Brain microvascular endothelial cell (primary cell): Measurements from ENCODE around the gene EXT2.

ENCODE experiments used
- DNase-seq: peaks from one replicate; pipeline ENCODE4 v3.0.0-alpha.2; 2020
- H3K27ac ChIP-seq: fragments of 250-450 bp; sonication (Bioruptor Pico); 2 replicates; pipeline ENCODE4 v1.5.1; 2020; ENCODE audit warnings: mild to moderate bottlenecking, moderate library complexity
- H3K27me3 ChIP-seq: fragments of 250-450 bp; sonication (Bioruptor Pico); replicated peaks from 2 replicates; pipeline ENCODE4 v1.5.1; 2020; ENCODE audit warnings: mild to moderate bottlenecking
- H3K36me3 ChIP-seq: fragments of 250-450 bp; sonication (Bioruptor Pico); replicated peaks from 2 replicates; pipeline ENCODE4 v1.5.1; 2020; ENCODE audit warnings: mild to moderate bottlenecking
- H3K4me3 ChIP-seq: 2 replicates; pipeline ENCODE4 v1.5.1; 2011; ENCODE audit warnings: low read depth, mild to moderate bottlenecking, control low read depth, low read length, moderate library complexity
- in situ Hi-C: cut with HindIII; loops from 2 replicates; pipeline ENCODE4 v1.10.0; 2017; ENCODE audit warnings: low sequenced_read_pairs, low pct_ligation_motif_present
- TF ChIP-seq, protein P1 (sequence below): IDR thresholded peaks from 2 replicates; pipeline ENCODE4 v1.5.1; 2011; ENCODE audit warnings: low read depth, mild to moderate bottlenecking, moderate library complexity, low read length, control low read depth, inconsistent platforms; ENCODE audit errors: missing control alignments

Gene EXT2

DNA sequence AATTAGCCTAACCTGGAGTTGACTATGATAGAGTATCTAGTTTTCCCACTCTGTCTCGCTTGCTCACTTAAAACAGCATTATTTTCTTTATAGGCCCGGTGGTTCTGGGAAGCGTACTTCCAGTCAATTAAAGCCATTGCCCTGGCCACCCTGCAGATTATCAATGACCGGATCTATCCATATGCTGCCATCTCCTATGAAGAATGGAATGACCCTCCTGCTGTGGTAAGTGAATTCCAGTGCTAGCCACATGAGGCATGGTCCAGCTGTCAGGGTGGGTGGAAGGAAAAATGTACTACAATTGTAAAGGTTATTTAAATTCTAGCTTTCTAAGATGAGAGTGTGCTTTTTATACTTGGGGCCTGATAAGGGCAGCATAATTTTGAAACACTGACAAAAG is 76.0 kb downstream of the EXT2 start:
- in situ Hi-C loops, result no loop called here
- no peak overlapping the region for H3K27ac ChIP-seq
- no peaks in the 10 kb centered on the region for H3K36me3 ChIP-seq
- peak; percentile 27 for DNase-seq
- no peak overlapping the region for H3K4me3 ChIP-seq
- H3K27me3 ChIP-seq, result no peaks in the 10 kb centered on the region
- TF ChIP-seq, protein P1, sequence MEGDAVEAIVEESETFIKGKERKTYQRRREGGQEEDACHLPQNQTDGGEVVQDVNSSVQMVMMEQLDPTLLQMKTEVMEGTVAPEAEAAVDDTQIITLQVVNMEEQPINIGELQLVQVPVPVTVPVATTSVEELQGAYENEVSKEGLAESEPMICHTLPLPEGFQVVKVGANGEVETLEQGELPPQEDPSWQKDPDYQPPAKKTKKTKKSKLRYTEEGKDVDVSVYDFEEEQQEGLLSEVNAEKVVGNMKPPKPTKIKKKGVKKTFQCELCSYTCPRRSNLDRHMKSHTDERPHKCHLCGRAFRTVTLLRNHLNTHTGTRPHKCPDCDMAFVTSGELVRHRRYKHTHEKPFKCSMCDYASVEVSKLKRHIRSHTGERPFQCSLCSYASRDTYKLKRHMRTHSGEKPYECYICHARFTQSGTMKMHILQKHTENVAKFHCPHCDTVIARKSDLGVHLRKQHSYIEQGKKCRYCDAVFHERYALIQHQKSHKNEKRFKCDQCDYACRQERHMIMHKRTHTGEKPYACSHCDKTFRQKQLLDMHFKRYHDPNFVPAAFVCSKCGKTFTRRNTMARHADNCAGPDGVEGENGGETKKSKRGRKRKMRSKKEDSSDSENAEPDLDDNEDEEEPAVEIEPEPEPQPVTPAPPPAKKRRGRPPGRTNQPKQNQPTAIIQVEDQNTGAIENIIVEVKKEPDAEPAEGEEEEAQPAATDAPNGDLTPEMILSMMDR, result no peak

DNA sequence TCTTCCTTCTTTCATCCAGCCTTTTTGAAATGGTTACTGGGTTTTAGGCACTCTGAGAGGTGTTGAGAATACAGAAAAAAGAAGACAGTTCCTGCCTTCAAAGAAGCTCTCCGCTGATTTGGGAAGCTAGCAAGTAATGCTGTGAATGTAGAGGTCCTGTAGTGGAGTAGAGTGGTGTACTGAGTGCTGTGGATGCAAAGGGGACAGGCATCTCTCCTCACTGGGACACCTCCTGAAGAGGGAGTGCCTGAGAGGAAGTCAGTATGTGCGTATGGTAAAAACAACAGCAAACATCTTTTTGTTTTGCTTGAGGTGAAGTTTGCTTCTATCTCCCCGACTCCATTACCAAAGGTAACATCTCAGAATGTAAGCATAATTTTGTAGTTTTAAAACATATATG is 77.5 kb downstream of the EXT2 start:
- H3K4me3 ChIP-seq, result no peak overlapping the region
- in situ Hi-C loops, result no loop called here
- no peaks in the 10 kb centered on the region for H3K27me3 ChIP-seq
- H3K36me3 ChIP-seq, result no peaks in the 10 kb centered on the region
- no peak for DNase-seq
- TF ChIP-seq, protein P1, result no peak
- no peak overlapping the region for H3K27ac ChIP-seq

DNA sequence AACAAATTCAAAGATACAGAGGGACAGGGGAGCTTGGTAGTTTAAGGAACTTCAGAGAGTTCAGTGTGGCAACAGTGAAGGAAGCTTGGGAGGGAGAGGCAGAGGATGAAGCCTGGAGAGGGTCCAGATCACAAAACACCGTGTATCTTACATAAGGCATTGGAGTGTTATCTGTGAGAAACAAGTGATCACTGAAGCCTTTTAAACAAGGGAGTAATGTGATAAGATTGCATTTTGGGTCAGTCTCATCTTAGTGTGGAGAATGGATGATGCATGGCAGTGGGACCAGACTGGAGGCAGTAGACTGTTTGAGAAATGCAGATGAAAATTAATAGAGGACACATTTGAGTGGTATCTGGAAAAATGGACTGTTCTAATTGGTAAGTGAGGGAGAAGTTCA is 79.4 kb downstream of the EXT2 start:
- no peak overlapping the region for H3K27ac ChIP-seq
- no peak for DNase-seq
- TF ChIP-seq, protein P1, result no peak
- no peaks in the 10 kb centered on the region for H3K36me3 ChIP-seq
- H3K4me3 ChIP-seq, result no peak overlapping the region
- in situ Hi-C loops, result no loop called here
- no peaks in the 10 kb centered on the region for H3K27me3 ChIP-seq

DNA sequence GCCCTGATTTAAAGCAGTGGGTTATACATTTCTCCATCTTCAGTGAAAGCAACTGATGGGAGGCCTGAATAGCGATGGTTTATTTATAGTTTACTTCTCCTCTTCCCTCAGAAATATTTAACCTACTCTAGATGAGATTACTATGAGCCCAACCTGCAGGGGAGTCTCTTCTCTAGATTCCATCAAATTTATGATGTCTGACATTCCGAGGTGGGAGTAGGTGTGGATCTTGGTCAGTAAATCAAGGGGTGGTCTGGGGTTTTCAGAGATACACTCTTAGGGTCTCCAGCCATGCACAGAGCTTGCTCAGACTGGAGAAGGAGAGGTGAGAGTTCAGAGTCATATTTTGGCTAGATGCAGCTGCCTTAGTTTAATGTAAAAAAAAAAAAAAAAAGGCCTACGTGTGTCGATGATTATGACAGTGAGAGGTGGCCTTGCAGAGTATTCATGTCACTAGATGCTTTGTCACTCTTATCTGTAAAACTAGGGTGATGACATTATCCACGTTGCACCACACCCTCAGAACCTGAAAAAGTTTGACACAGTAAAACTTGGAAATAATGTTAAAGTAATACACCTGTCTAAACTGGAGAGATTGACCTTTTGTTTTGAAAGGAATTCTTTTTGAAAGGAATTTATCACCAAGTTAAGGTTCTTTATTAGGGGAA is 81.2 kb downstream of the EXT2 start:
- in situ Hi-C loops, result no loop called here
- TF ChIP-seq, protein P1, result no peak
- Histone ChIP-seq H3K36me3 (no peaks in the 10 kb centered on the region), H3K4me3 (no peak overlapping the region), H3K27me3 (no peaks in the 10 kb centered on the region), H3K27ac (no peak overlapping the region)
- no peak for DNase-seq

DNA sequence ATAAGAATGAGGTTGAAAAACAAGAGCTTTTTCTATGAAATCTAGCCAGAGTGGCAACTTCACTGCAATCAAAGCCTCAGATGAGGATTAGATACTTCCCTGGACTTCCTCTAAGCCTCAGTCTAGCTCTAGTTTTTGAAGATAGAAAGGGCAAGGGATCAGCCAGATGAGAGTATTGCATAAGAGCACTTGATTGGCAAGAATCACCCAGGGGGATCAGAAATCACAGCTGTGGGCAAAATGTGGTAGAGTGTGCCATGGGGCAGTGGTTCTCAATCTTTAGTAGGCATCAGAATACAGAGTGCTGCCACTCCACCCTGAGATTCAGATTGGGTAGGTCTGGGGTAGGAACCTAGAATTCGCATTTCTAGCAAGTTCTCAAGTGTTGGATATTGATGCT is 82.4 kb downstream of the EXT2 start:
- TF ChIP-seq, protein P1, result no peak
- DNase-seq, result no peak
- Histone ChIP-seq H3K27ac (no peak overlapping the region), H3K36me3 (no peaks in the 10 kb centered on the region), H3K27me3 (no peaks in the 10 kb centered on the region), H3K4me3 (no peak overlapping the region)
- in situ Hi-C loops, result no loop called here

DNA sequence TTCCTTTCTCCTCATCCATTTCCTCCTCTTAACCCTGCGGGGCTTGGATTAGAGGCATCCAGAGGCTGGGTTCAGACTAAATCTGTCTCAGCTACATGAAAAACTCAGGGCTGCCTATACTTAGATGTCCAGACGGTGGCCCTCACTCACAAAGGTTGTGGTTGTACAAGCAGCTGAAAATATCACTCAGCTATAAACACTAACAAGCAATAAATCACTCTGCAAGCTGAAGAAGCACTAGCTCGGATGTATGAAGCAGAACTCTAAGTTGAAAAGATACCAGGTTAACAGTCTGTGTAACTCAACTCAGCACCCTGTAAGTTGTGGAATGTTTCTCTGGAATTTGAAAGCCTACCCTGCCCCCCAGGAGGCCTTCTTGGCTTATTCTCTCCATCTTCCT is 82.9 kb downstream of the EXT2 start:
- peak; percentile 40 for DNase-seq
- no peaks in the 10 kb centered on the region for H3K36me3 ChIP-seq
- TF ChIP-seq, protein P1, result peak; percentile 43
- H3K4me3 ChIP-seq, result no peak overlapping the region
- H3K27ac ChIP-seq, result no peak overlapping the region
- in situ Hi-C loops, result no loop called here
- H3K27me3 ChIP-seq, result no peaks in the 10 kb centered on the region
